K562 (cell line): Measurements from ENCODE around the gene DIP2B.

Source experiments
- CTCF ChIP-seq, 3 experiments: IDR thresholded peaks in 2 of 3; conservative IDR thresholded peaks in 1 of 3; 2 replicates each; pipeline ENCODE4 v1.5.1; 2011 to 2012; ENCODE audit warnings: low read length in 3 of 3, mild to moderate bottlenecking in 3 of 3, control low read depth in 2 of 3, improper control_type of control experiment in 1 of 3, inconsistent platforms in 1 of 3, low read depth in 1 of 3, mixed read lengths in 1 of 3, moderate library complexity in 1 of 3; ENCODE audit not compliant: insufficient read depth in 2 of 3
- EZH2 ChIP-seq: IDR thresholded peaks from 2 replicates; pipeline ENCODE4 v1.6.1; 2012; ENCODE audit warnings: low read depth, mild to moderate bottlenecking, inconsistent platforms, low read length, borderline replicate concordance
- GABPB2 ChIP-seq: fragments of 250-450 bp; sonication (Bioruptor Pico); conservative IDR thresholded peaks from 2 replicates; pipeline ENCODE4 v1.5.1; 2021; ENCODE audit warnings: mild to moderate bottlenecking
- GTF2B ChIP-seq: IDR thresholded peaks from 2 replicates; pipeline ENCODE4 v1.6.1; 2011; ENCODE audit not compliant: insufficient read length; ENCODE audit errors: extremely low read depth
- MXI1 ChIP-seq: IDR thresholded peaks from 2 replicates; pipeline ENCODE4 v1.6.1; 2011; ENCODE audit warnings: low read depth, mild to moderate bottlenecking, improper control_type of control experiment, low read length
- NELFE ChIP-seq: IDR thresholded peaks from 2 replicates; pipeline ENCODE4 v1.6.1; 2011; ENCODE audit warnings: mild to moderate bottlenecking; ENCODE audit not compliant: insufficient read depth, insufficient read length
- NFIC ChIP-seq: fragments of 450-650 bp; IDR thresholded peaks from 2 replicates; pipeline ENCODE4 v1.6.1; 2017; ENCODE audit warnings: mild to moderate bottlenecking, inconsistent platforms
- RAD21 ChIP-seq, 2 experiments: fragments of 250-450 bp in 1 of 2; fragments of 450-650 bp in 1 of 2; sonication (Bioruptor Pico) in 1 of 2; formaldehyde crosslinking in 1 of 2; IDR thresholded peaks in 1 of 2; conservative IDR thresholded peaks in 1 of 2; 2 replicates each; pipeline versions ENCODE4 v1.4.0 to v1.8.0; 2020 to 2022; ENCODE audit warnings: mild to moderate bottlenecking in 2 of 2, moderate library complexity in 1 of 2
- TEAD4 ChIP-seq, 2 experiments: sonication (generic) in 1 of 2; formaldehyde crosslinking in 1 of 2; IDR thresholded peaks; 2 replicates each; pipeline versions ENCODE4 v1.6.1 to v1.8.0; 2012 to 2022; ENCODE audit warnings: borderline replicate concordance in 1 of 2, inconsistent platforms in 1 of 2, low read length in 1 of 2, mild to moderate bottlenecking in 1 of 2, missing genetic modification reagents in 1 of 2
- USF1 ChIP-seq: sonication (generic); formaldehyde crosslinking; IDR thresholded peaks from 2 replicates; pipeline ENCODE4 v1.9.0; 2022; ENCODE audit warnings: mild to moderate bottlenecking, missing genetic modification reagents
- ZNF274 ChIP-seq: IDR thresholded peaks from 2 replicates; pipeline ENCODE4 v1.6.1; 2011; ENCODE audit warnings: low read depth, mild to moderate bottlenecking, low read length, moderate library complexity, borderline replicate concordance

- TF ChIP-seq CTCF (IDR thresholded peaks at IDR 0.05 in 2 of 3, conservative IDR thresholded peaks at IDR 0.05 in 1 of 3; ENCODE audit: insufficient read depth in 2 of 3, low read depth in 1 of 3, low read length in 3 of 3) (no peak), NFIC (no peak), TEAD4 (IDR thresholded peaks at IDR 0.05; ENCODE audit: low read length) (no peak), TEAD4 (CRISPR knock-in tag; IDR thresholded peaks at IDR 0.05; ENCODE audit: borderline replicate concordance) (no peak), NELFE (no peak), GABPB2 (no peak), EZH2 (no peak), USF1 (CRISPR knock-in tag) (no peak), GTF2B (no peak), MXI1 (no peak), RAD21 (CRISPR knock-in tag; conservative IDR thresholded peaks at IDR 0.05 in 1 of 2, IDR thresholded peaks at IDR 0.05 in 1 of 2) (no peak), ZNF274 (no peak)
Measured at GRCh38 chr12:50776749-50777728, 272.3 kb downstream of the DIP2B start.
